ENCODE data around the gene LGR4.

GRCh38 chr11:27370374-27370773 lies 102.2 kb downstream of the LGR4 start:
- TF ChIP-seq MTA3 (CRISPR knock-in tag; IDR thresholded peaks at IDR 0.05) (no peak), FOXP1 (IDR thresholded peaks at IDR 0.05) (no peak), FOXP1 (CRISPR knock-in tag; IDR thresholded peaks at IDR 0.05) (no peak), YEATS2 (CRISPR knock-in tag; IDR thresholded peaks at IDR 0.05; ENCODE audit: borderline replicate concordance) (no peak), MAFF (IDR thresholded peaks at IDR 0.05; ENCODE audit: low read depth, low read length) (no peak), TCF12 (IDR thresholded peaks at IDR 0.05) (no peak), TCF12 (CRISPR knock-in tag; IDR thresholded peaks at IDR 0.05) (no peak), ZSCAN29 (CRISPR knock-in tag; conservative IDR thresholded peaks at IDR 0.05) (no peak), BHLHE40 (IDR thresholded peaks at IDR 0.05; ENCODE audit: low read length) (no peak), ZNF687 (CRISPR knock-in tag; IDR thresholded peaks at IDR 0.05) (no peak)

All from HepG2 (cell line).